WTC11 (cell line): ENCODE results near the gene OAS1. TPM values are rescaled to one million over a fixed set of nuclear protein-coding genes. Genes with fewer than 3 reads are reported as not detected.

Experiments
- ATAC-seq: fragments of 200-7000 bp; cut with Tn5 transposase; 2 replicates; pipeline ENCODE4 v1.10.0; 2021; ENCODE audit warnings: mild to moderate bottlenecking, moderate library complexity
- CTCF ChIA-PET: fragments of 300-600 bp; sonication (Branson Sonifier 250); formaldehyde crosslinking; loops from one replicate; lab custom pipeline; 2021; ENCODE audit warnings: antibody characterized with exemption; lab: Charles Lee
- POLR2A ChIA-PET: fragments of 350-600 bp; sonication (Branson Sonifier 250); formaldehyde crosslinking; loops from one replicate; lab custom pipeline; 2021; ENCODE audit warnings: antibody characterized with exemption; lab: Charles Lee
- DNase-seq: peaks from one replicate; pipeline ENCODE4 v3.0.0; 2021; ENCODE audit warnings: low spot score
- H3K27ac Mint-ChIP-seq: 2 replicates; pipeline ENCODE4 v1.8.0; 2021; ENCODE audit warnings: mixed read lengths
- H3K27me3 Mint-ChIP-seq: 2 replicates; pipeline ENCODE4 v1.8.0; 2021; ENCODE audit warnings: low read depth, mild to moderate bottlenecking, moderate library complexity, mixed read lengths
- H3K36me3 Mint-ChIP-seq: 2 replicates; pipeline ENCODE4 v1.8.0; 2021; ENCODE audit warnings: mixed read lengths
- H3K4me1 Mint-ChIP-seq: 2 replicates; pipeline ENCODE4 v1.8.0; 2022; ENCODE audit warnings: mixed read lengths
- H3K4me3 Mint-ChIP-seq: 2 replicates; pipeline ENCODE4 v1.8.0; 2021; ENCODE audit warnings: mild to moderate bottlenecking, moderate library complexity, mixed read lengths
- H3K9me3 Mint-ChIP-seq: 2 replicates; pipeline ENCODE4 v1.8.0; 2021; ENCODE audit warnings: mixed read lengths
- ATF1 ChIP-seq: sonication (generic); formaldehyde crosslinking; IDR thresholded peaks from 2 replicates; pipeline ENCODE4 v1.8.1; 2023; ENCODE audit warnings: mild to moderate bottlenecking, moderate library complexity, missing genetic modification reagents
- CTCF ChIP-seq: fragments of 200-600 bp; IDR thresholded peaks from 2 replicates; pipeline ENCODE4 v1.8.0; 2022; ENCODE audit warnings: antibody characterized with exemption
- ETV6 ChIP-seq: sonication (generic); formaldehyde crosslinking; IDR thresholded peaks from 2 replicates; pipeline ENCODE4 v1.8.1; 2022; ENCODE audit warnings: mild to moderate bottlenecking, missing genetic modification reagents
- FOXJ3 ChIP-seq: sonication (generic); formaldehyde crosslinking; IDR thresholded peaks from 2 replicates; pipeline ENCODE4 v1.9.0; 2021; ENCODE audit warnings: missing genetic modification reagents, mild to moderate bottlenecking, borderline replicate concordance
- FOXP1 ChIP-seq: sonication (generic); formaldehyde crosslinking; IDR thresholded peaks from 2 replicates; pipeline ENCODE4 v1.8.0; 2022; ENCODE audit warnings: missing genetic modification reagents, mild to moderate bottlenecking, moderate library complexity, borderline replicate concordance
- HMGA2 ChIP-seq: fragments of 250-450 bp; sonication (Bioruptor Pico); IDR thresholded peaks from 2 replicates; pipeline ENCODE4 v1.4.0; 2021; ENCODE audit warnings: mild to moderate bottlenecking, moderate library complexity
- IRF2 ChIP-seq: sonication (generic); formaldehyde crosslinking; IDR thresholded peaks from 2 replicates; pipeline ENCODE4 v1.8.0; 2022; ENCODE audit warnings: low read depth, missing genetic modification reagents, borderline replicate concordance
- JUN ChIP-seq: sonication (generic); formaldehyde crosslinking; IDR thresholded peaks from 2 replicates; pipeline ENCODE4 v1.8.0; 2023; ENCODE audit warnings: mild to moderate bottlenecking, missing genetic modification reagents
- MLX ChIP-seq: sonication (generic); formaldehyde crosslinking; IDR thresholded peaks from 2 replicates; pipeline ENCODE4 v1.8.1; 2023; ENCODE audit warnings: mild to moderate bottlenecking, missing genetic modification reagents, moderate library complexity
- NFE2L1 ChIP-seq: sonication (generic); formaldehyde crosslinking; IDR thresholded peaks from 2 replicates; pipeline ENCODE4 v1.8.1; 2023; ENCODE audit warnings: missing genetic modification reagents
- NR2C2 ChIP-seq: sonication (generic); formaldehyde crosslinking; IDR thresholded peaks from 2 replicates; pipeline ENCODE4 v1.8.0; 2022; ENCODE audit warnings: mild to moderate bottlenecking, missing genetic modification reagents
- PREB ChIP-seq: sonication (generic); formaldehyde crosslinking; IDR thresholded peaks from 2 replicates; pipeline ENCODE4 v1.8.1; 2022; ENCODE audit warnings: mild to moderate bottlenecking, missing genetic modification reagents, moderate library complexity, borderline replicate concordance
- PRRX2 ChIP-seq: fragments of 250-450 bp; sonication (Bioruptor Pico); IDR thresholded peaks from 2 replicates; pipeline ENCODE4 v1.8.0; 2021; ENCODE audit warnings: mild to moderate bottlenecking
- RORB ChIP-seq: fragments of 250-450 bp; sonication (Bioruptor Pico); IDR thresholded peaks from 2 replicates; pipeline ENCODE4 v1.9.0; 2021; ENCODE audit warnings: mild to moderate bottlenecking
- SP1 ChIP-seq: sonication (generic); formaldehyde crosslinking; conservative IDR thresholded peaks from 2 replicates; pipeline ENCODE4 v1.8.1; 2022; ENCODE audit warnings: missing genetic modification reagents
- STAT6 ChIP-seq: sonication (generic); formaldehyde crosslinking; conservative IDR thresholded peaks from 2 replicates; pipeline ENCODE4 v1.8.1; 2023; ENCODE audit warnings: mild to moderate bottlenecking, low read depth, missing genetic modification reagents, moderate library complexity
- ZBTB21 ChIP-seq: sonication (generic); formaldehyde crosslinking; IDR thresholded peaks from 2 replicates; pipeline ENCODE4 v1.8.1; 2023; ENCODE audit warnings: mild to moderate bottlenecking, missing genetic modification reagents, borderline replicate concordance
- ZNF219 ChIP-seq: sonication (generic); formaldehyde crosslinking; IDR thresholded peaks from 2 replicates; pipeline ENCODE4 v1.8.0; 2023; ENCODE audit warnings: missing genetic modification reagents, mild to moderate bottlenecking, borderline replicate concordance
- ZNF263 ChIP-seq: sonication (generic); formaldehyde crosslinking; IDR thresholded peaks from 2 replicates; pipeline ENCODE4 v1.8.1; 2022; ENCODE audit warnings: low read depth, mild to moderate bottlenecking, moderate library complexity, missing genetic modification reagents
- ZNF396 ChIP-seq: fragments of 250-450 bp; sonication (Bioruptor Pico); IDR thresholded peaks from 2 replicates; pipeline ENCODE4 v1.8.0; 2021; ENCODE audit warnings: mild to moderate bottlenecking, moderate library complexity, borderline replicate concordance
- ZNF423 ChIP-seq: fragments of 250-450 bp; sonication (Bioruptor Pico); IDR thresholded peaks from 2 replicates; pipeline ENCODE4 v2.1.2; 2022; ENCODE audit warnings: mild to moderate bottlenecking, moderate library complexity
- total RNA-seq: library from RNA; stranded (reverse); gene quantifications from 3 replicates; pipeline ENCODE4 v1.2.3, GENCODE V29; 2021
- TF ChIP-seq, protein P1 (sequence below): sonication (generic); formaldehyde crosslinking; IDR thresholded peaks from 2 replicates; pipeline ENCODE4 v1.8.0; 2023; ENCODE audit warnings: missing genetic modification reagents, mild to moderate bottlenecking, borderline replicate concordance
- TF ChIP-seq, protein P2 (sequence below): sonication (generic); formaldehyde crosslinking; IDR thresholded peaks from 2 replicates; pipeline ENCODE4 v1.8.1; 2023; ENCODE audit warnings: mild to moderate bottlenecking, missing genetic modification reagents, moderate library complexity
- TF ChIP-seq, protein P3 (sequence below): fragments of 250-450 bp; sonication (Bioruptor Pico); IDR thresholded peaks from 2 replicates; pipeline ENCODE4 v1.9.0; 2021; ENCODE audit warnings: mild to moderate bottlenecking

OAS1 gene
- total RNA-seq, 1 experiment from 2014 or later: 0.24 TPM

GRCh38 chr12:112892856-112893255 is 13.9 kb upstream of the OAS1 start (continued):
- TF ChIP-seq PREB: no peak
- TF ChIP-seq NR2C2 (CRISPR knock-in tag): no peak
- TF ChIP-seq ZNF423 (CRISPR knock-in tag): no peak
- TF ChIP-seq STAT6 (CRISPR knock-in tag): no peak
- no peak for TF ChIP-seq RORB (CRISPR knock-in tag)
- TF ChIP-seq, protein P1, sequence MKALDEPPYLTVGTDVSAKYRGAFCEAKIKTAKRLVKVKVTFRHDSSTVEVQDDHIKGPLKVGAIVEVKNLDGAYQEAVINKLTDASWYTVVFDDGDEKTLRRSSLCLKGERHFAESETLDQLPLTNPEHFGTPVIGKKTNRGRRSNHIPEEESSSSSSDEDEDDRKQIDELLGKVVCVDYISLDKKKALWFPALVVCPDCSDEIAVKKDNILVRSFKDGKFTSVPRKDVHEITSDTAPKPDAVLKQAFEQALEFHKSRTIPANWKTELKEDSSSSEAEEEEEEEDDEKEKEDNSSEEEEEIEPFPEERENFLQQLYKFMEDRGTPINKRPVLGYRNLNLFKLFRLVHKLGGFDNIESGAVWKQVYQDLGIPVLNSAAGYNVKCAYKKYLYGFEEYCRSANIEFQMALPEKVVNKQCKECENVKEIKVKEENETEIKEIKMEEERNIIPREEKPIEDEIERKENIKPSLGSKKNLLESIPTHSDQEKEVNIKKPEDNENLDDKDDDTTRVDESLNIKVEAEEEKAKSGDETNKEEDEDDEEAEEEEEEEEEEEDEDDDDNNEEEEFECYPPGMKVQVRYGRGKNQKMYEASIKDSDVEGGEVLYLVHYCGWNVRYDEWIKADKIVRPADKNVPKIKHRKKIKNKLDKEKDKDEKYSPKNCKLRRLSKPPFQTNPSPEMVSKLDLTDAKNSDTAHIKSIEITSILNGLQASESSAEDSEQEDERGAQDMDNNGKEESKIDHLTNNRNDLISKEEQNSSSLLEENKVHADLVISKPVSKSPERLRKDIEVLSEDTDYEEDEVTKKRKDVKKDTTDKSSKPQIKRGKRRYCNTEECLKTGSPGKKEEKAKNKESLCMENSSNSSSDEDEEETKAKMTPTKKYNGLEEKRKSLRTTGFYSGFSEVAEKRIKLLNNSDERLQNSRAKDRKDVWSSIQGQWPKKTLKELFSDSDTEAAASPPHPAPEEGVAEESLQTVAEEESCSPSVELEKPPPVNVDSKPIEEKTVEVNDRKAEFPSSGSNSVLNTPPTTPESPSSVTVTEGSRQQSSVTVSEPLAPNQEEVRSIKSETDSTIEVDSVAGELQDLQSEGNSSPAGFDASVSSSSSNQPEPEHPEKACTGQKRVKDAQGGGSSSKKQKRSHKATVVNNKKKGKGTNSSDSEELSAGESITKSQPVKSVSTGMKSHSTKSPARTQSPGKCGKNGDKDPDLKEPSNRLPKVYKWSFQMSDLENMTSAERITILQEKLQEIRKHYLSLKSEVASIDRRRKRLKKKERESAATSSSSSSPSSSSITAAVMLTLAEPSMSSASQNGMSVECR (CRISPR knock-in tag): no peak
- TF ChIP-seq PRRX2 (CRISPR knock-in tag): no peak
- TF ChIP-seq, protein P2, sequence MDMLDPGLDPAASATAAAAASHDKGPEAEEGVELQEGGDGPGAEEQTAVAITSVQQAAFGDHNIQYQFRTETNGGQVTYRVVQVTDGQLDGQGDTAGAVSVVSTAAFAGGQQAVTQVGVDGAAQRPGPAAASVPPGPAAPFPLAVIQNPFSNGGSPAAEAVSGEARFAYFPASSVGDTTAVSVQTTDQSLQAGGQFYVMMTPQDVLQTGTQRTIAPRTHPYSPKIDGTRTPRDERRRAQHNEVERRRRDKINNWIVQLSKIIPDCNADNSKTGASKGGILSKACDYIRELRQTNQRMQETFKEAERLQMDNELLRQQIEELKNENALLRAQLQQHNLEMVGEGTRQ (CRISPR knock-in tag): no peak
- TF ChIP-seq NFE2L1 (CRISPR knock-in tag): no peak
- TF ChIP-seq ZNF396 (CRISPR knock-in tag): no peak
- no peak for TF ChIP-seq HMGA2 (CRISPR knock-in tag)
- no peak for TF ChIP-seq ZNF219

GRCh38 chr12:112894128-112894527 is 12.6 kb upstream of the OAS1 start:
- no peak for DNase-seq
- ATAC-seq: no peak
- POLR2A ChIA-PET: no interaction called here
- Mint-ChIP-seq H3K4me1 (no peaks in the 10 kb centered on the region), H3K27ac (no peak overlapping the region), H3K27me3 (no peaks in the 10 kb centered on the region; the same call in 1 of the 2 replicates), H3K36me3 (no peaks in the 10 kb centered on the region), H3K9me3 (no peaks in the 10 kb centered on the region), H3K4me3 (no peak overlapping the region)
- TF ChIP-seq IRF2 (CRISPR knock-in tag) (no peak), FOXP1 (CRISPR knock-in tag) (no peak), ZBTB21 (CRISPR knock-in tag) (no peak), ATF1 (CRISPR knock-in tag) (no peak), JUN (CRISPR knock-in tag) (no peak), ZNF263 (CRISPR knock-in tag) (no peak), ETV6 (CRISPR knock-in tag) (no peak), RORB (CRISPR knock-in tag) (no peak), FOXJ3 (CRISPR knock-in tag) (no peak), SP1 (CRISPR knock-in tag) (no peak), MLX (CRISPR knock-in tag) (no peak), CTCF (no peak)
- TF ChIP-seq, protein P3, sequence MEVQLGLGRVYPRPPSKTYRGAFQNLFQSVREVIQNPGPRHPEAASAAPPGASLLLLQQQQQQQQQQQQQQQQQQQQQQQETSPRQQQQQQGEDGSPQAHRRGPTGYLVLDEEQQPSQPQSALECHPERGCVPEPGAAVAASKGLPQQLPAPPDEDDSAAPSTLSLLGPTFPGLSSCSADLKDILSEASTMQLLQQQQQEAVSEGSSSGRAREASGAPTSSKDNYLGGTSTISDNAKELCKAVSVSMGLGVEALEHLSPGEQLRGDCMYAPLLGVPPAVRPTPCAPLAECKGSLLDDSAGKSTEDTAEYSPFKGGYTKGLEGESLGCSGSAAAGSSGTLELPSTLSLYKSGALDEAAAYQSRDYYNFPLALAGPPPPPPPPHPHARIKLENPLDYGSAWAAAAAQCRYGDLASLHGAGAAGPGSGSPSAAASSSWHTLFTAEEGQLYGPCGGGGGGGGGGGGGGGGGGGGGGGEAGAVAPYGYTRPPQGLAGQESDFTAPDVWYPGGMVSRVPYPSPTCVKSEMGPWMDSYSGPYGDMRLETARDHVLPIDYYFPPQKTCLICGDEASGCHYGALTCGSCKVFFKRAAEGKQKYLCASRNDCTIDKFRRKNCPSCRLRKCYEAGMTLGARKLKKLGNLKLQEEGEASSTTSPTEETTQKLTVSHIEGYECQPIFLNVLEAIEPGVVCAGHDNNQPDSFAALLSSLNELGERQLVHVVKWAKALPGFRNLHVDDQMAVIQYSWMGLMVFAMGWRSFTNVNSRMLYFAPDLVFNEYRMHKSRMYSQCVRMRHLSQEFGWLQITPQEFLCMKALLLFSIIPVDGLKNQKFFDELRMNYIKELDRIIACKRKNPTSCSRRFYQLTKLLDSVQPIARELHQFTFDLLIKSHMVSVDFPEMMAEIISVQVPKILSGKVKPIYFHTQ: no peak
- CTCF ChIA-PET: no interaction called here
